Common myeloid progenitor, CD34-positive (primary cell): ENCODE data around the gene RPP30.
"Not testable (repeated sequence)": the region's sequence is repeated elsewhere in the genome, so short reads cannot be mapped to it uniquely, and the experiment has no call there.

Source experiments
- CTCF ChIA-PET: fragments of 350-600 bp; sonication (Branson Sonifier 250); formaldehyde crosslinking; loops from one replicate; lab custom pipeline; 2021; ENCODE audit warnings: antibody characterized with exemption; lab: Charles Lee
- POLR2A ChIA-PET: fragments of 350-600 bp; sonication (Branson Sonifier 250); formaldehyde crosslinking; loops from one replicate; lab custom pipeline; 2021; ENCODE audit warnings: antibody characterized with exemption; lab: Charles Lee
- DNase-seq, 3 donors: peaks; one replicate each; pipeline versions ENCODE4 v3.0.0 to v3.0.0-alpha.2; 2013
- H3K27ac ChIP-seq, 2 experiments: 1 replicate in 1 of 2; 2 replicates in 1 of 2; pipeline ENCODE4 v1.7.0; 2013; ENCODE audit warnings: inconsistent platforms in 2 of 2, low read length in 2 of 2, mild to moderate bottlenecking in 2 of 2, low read depth in 1 of 2, moderate library complexity in 1 of 2; ENCODE audit not compliant: severe bottlenecking in 2 of 2, insufficient read depth in 1 of 2, poor library complexity in 1 of 2
- H3K27me3 ChIP-seq, 5 experiments: replicated peaks in 2 of 5; 1 replicate in 3 of 5; 2 replicates in 2 of 5; pipeline versions ENCODE4 v1.6.1 to v1.7.0; 2013; ENCODE audit warnings: low read length in 4 of 5, mild to moderate bottlenecking in 2 of 5, moderate library complexity in 2 of 5, inconsistent platforms in 1 of 5; ENCODE audit not compliant: insufficient read depth in 5 of 5, control insufficient read depth in 4 of 5
- H3K36me3 ChIP-seq, 4 experiments: 1 replicate in 2 of 4; 2 replicates in 2 of 4; pipeline versions ENCODE4 v1.6.1 to v1.7.0; 2013; ENCODE audit warnings: low read length in 3 of 4, control low read depth in 1 of 4, mild to moderate bottlenecking in 1 of 4; ENCODE audit not compliant: control insufficient read depth in 4 of 4, insufficient read depth in 4 of 4
- H3K4me1 ChIP-seq, 4 experiments: 1 replicate in 3 of 4; 2 replicates in 1 of 4; pipeline versions ENCODE4 v1.6.1 to v1.7.1; 2013; ENCODE audit warnings: low read length in 3 of 4, mild to moderate bottlenecking in 3 of 4, control low read depth in 1 of 4, inconsistent platforms in 1 of 4, moderate library complexity in 1 of 4; ENCODE audit not compliant: control insufficient read depth in 4 of 4, insufficient read depth in 4 of 4; ENCODE audit errors: control extremely low read depth in 1 of 4
- H3K4me3 ChIP-seq, 7 experiments: 1 replicate in 4 of 7; 2 replicates in 3 of 7; pipeline versions ENCODE4 v1.5.1 to v1.7.0; 2013; ENCODE audit warnings: mild to moderate bottlenecking in 7 of 7, low read length in 6 of 7, moderate library complexity in 6 of 7, inconsistent platforms in 2 of 7, low read depth in 2 of 7, control low read depth in 1 of 7; ENCODE audit not compliant: insufficient read depth in 4 of 7, control insufficient read depth in 1 of 7; ENCODE audit errors: extremely low read depth in 1 of 7
- H3K9me3 ChIP-seq, 5 experiments: 1 replicate in 4 of 5; 2 replicates in 1 of 5; pipeline versions ENCODE4 v1.6.1 to v1.7.1; 2013; ENCODE audit warnings: low read length in 4 of 5, mild to moderate bottlenecking in 2 of 5, inconsistent platforms in 1 of 5, low read depth in 1 of 5, moderate library complexity in 1 of 5; ENCODE audit not compliant: control insufficient read depth in 4 of 5, insufficient read depth in 2 of 5; ENCODE audit errors: control extremely low read depth in 1 of 5
- WGBS: methylation state at CpG from one replicate; pipeline ENCODE4 v1.1.5; 2013; ENCODE audit not compliant: insufficient coverage; 5-methylcytosine and 5-hydroxymethylcytosine counted together

The RPP30 gene

DNA sequence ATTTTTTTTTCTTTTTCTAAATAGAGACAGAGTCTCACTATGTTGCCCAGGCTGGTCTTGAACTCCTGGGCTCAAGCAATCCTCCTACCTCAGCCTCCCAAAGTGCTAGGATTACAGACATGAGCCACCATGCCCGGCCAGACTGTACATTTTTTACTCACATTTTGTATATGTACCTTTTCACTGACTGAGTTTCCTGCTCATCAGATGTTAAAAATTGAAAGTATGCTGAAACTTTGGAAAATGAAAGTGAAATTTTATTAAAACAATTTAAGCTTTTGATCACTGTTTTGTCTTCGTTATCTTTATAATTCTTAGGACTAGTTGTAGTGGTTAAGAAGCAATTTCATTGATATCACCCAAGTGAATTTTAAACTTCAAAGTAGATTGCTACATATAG lies 25.1 kb downstream of the RPP30 start:
- POLR2A ChIA-PET: not testable (repeated sequence)

DNA sequence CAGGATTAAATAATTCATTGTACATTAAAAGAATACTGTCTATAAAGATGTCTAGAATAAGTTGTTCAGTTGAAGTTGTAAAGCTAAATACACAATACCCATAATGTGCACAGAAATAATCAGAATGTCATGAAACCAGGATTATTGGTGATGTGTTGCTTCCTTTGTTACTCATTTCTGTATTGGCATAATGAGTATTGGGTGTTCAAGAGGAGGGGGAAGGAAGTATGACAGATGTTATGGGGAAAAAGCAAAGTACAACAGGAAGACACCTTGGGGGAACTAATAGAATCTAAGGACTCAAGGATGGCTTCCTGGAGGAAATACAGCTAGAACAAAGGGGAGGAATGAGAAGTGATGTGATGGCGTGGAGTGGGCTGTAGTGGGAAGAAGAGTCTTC lies 34.2 kb downstream of the RPP30 start:
- no peak overlapping the region for H3K27ac ChIP-seq
- DNase-seq: no peak
- ChIA-PET CTCF (interaction anchor here (0.6 kb wide), 2 partner anchors 26 to 345 kb away, joined by 3 to 4 read pairs; no protein-coding TSS in a partner anchor), POLR2A (no interaction called here)
- H3K4me3 ChIP-seq: no peak overlapping the region
- no peaks in the 10 kb centered on the region for H3K4me1 ChIP-seq
- 95% methylated on average over 1 of the region's 1 CpG for WGBS
- H3K36me3 ChIP-seq: peaks cover 5 to 27% (median 14%) of the 10 kb centered on the region in 4 experiments
- no peaks in the 10 kb centered on the region for H3K27me3 ChIP-seq
- no peaks in the 10 kb centered on the region for H3K9me3 ChIP-seq

More for the DNA sequence above, 25.1 kb downstream of the RPP30 start:
- H3K36me3 ChIP-seq: peaks cover 12 to 59% (median 34%) of the 10 kb centered on the region in 4 experiments
- CTCF ChIA-PET, H3K27ac ChIP-seq, H3K4me1 ChIP-seq, H3K9me3 ChIP-seq, H3K27me3 ChIP-seq, H3K4me3 ChIP-seq, DNase-seq: not testable (repeated sequence)
- no CpG with 5 or more reads among the region's 2 CpGs for WGBS

DNA sequence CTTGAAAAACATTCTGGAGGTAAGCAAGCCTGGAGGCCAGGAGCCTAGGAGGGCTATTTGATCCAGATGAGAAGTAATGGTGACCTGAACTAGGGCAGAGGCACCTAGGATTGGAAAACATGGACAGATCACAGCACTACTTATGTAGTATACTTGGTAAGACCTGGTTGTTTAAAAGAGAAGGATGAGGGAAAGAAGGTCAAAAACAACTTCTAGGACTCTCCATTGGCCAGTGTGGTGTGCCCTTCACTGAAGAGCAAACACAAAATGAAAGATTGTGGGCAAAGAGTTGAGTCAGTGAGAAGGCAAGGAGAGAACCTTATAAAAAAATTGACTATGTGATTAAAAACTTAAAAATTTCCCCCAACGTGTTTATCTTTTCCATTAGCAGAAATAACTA lies 34.8 kb downstream of the RPP30 start:
- WGBS: no CpG with 5 or more reads among the region's 1 CpG
- Histone ChIP-seq H3K4me3 (no peak overlapping the region), H3K9me3 (no peaks in the 10 kb centered on the region), H3K27ac (no peak overlapping the region), H3K36me3 (peaks cover 0 to 23% (median 14%) of the 10 kb centered on the region in 4 experiments), H3K27me3 (no peaks in the 10 kb centered on the region), H3K4me1 (no peaks in the 10 kb centered on the region)
- ChIA-PET POLR2A (no interaction called here), CTCF (no interaction called here)
- no peak for DNase-seq

DNA sequence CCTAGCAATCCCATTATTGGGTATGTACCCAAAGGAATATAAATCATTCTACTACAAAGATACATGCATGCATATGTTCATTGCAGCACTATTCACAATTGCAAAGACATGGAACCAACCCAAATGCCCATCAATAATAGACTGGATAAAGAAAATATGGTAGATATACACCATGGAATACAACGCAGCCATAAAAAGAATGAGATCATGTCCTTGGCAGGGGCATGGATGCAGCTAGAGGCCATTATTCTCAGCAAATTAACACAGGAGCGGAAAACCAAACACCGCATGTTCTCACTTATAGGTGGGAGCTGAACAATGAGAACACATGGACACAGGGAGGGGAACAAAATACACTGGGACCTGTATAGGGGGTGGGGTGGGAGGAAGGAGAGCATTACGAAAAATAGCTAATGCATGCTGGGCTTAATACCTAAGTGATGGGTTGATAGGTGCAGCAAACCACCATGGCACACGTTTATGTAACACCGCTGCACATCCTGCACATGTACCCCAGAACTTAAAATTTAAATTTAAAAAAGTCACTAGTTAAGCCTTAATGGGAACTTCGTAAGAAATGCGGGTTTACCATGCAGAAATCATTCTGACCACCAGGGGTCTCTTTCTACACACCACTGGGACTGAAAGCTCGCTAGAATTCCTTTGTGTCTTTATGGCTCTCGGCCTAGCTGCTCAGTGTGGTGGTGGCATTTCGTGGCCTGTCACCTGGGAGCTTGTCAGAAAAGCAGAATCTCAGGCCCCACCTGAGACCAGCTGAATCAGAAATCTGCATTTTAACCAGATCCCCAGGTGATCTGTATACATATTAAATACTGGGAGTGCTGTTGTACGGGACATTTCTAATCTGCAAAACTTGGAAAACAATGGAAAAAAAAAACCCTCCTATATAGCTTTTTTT lies 39.6 kb downstream of the RPP30 start:
- CTCF ChIA-PET: interaction anchor here (0.6 to 3.9 kb wide), 27 partner anchors 8 to 1002 kb away, joined by 3 to 22 read pairs (median 4); partner anchors contain the start of gene ANKRD1
- Histone ChIP-seq H3K36me3 (peaks cover 0 to 9% (median 2%) of the 10 kb centered on the region in 4 experiments), H3K27me3 (peaks cover 0 to 3% (median 0%) of the 10 kb centered on the region in 5 experiments), H3K27ac (no peak overlapping the region), H3K9me3 (no peaks in the 10 kb centered on the region), H3K4me1 (no peaks in the 10 kb centered on the region), H3K4me3 (no peak overlapping the region)
- POLR2A ChIA-PET: no interaction called here
- WGBS: 32% methylated on average over 9 of the region's 12 CpGs
- DNase-seq: peak; percentile 72 to 86 (median 84)

DNA sequence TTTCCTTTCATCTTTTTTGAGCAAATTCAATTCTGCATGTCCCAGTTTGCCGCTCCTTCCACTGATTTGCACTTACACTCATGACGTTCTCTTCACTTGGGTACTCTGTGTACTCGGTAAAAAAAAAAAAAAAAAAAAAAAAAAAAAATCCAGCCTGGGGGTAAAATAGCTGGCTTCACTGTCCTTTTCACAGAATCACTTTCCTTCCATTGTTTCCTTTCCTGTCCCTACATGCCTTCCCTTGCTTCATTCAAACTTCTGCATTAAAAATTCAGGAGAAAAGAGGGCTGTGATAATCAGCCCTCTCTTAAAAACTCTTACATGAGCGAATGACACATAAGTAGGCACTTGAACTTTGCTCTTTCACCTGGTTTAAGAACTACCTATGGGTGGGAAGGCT lies 40.4 kb downstream of the RPP30 start:
- Histone ChIP-seq H3K27me3 (peaks cover 0 to 3% (median 0%) of the 10 kb centered on the region in 5 experiments), H3K4me1 (no peaks in the 10 kb centered on the region), H3K4me3 (no peak overlapping the region), H3K9me3 (no peaks in the 10 kb centered on the region), H3K36me3 (peaks cover 0 to 6% (median 2%) of the 10 kb centered on the region in 4 experiments), H3K27ac (no peak overlapping the region)
- POLR2A ChIA-PET: no interaction called here
- CTCF ChIA-PET: interaction anchor here (0.6 to 3.9 kb wide), 18 partner anchors 9 to 723 kb away, joined by 3 to 22 read pairs (median 4); no protein-coding TSS in a partner anchor
- 100% methylated on average over 2 of the region's 4 CpGs for WGBS
- DNase-seq: no peak

DNA sequence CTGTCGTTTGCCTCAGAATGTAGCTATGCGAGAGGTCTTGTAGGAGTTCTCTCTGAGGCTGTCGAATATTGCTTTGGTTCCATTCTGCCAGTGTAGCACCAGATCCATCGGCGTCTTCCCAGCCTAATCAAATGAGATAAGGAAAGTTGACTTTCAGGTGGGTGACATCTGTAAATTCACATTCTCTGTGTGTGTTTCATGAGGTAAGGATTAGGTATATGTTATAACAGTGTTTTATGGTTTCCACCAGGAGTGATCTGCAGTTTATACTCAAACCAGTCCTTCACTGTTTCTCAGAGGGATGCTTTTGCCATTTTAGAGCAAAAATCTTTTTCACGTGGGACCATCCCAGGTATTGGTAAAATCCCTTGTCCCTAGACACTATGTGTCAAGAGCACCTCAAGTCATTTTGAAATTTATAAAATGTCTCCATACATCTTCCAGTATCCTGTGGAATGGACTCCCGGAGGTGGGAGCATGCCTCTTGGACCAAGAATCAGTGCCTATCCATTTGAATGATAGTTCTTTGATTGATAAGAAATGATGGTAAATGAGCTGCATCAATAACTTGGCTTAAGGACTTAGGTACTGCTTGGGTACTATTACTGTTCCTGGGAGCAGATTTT lies 41.2 kb downstream of the RPP30 start:
- Histone ChIP-seq H3K4me1 (no peaks in the 10 kb centered on the region), H3K27me3 (peaks cover 0 to 3% (median 0%) of the 10 kb centered on the region in 5 experiments), H3K4me3 (no peak overlapping the region), H3K9me3 (no peaks in the 10 kb centered on the region), H3K36me3 (peaks cover 0 to under 1% (median 0%) of the 10 kb centered on the region in 4 experiments), H3K27ac (no peak overlapping the region)
- POLR2A ChIA-PET: no interaction called here
- no peak for DNase-seq
- CTCF ChIA-PET: interaction anchor here (0.8 to 3.0 kb wide), 5 partner anchors 13 to 339 kb away, joined by 3 to 22 read pairs (median 8); no protein-coding TSS in a partner anchor
- WGBS: 100% methylated on average over 7 of the region's 7 CpGs
